Karpas-422 (cell line): ENCODE results near the gene DCP1A. TPM values are rescaled to one million over a fixed set of nuclear protein-coding genes. Genes with fewer than 3 reads are reported as not detected.

ENCODE experiments used
- DNase-seq: peaks from one replicate; pipeline ENCODE4 v3.0.0-alpha.2; 2015
- H2AFZ ChIP-seq: fragments of 200-600 bp; sonication (generic); 2 replicates; pipeline ENCODE4 v1.6.1; 2014; ENCODE audit warnings: antibody characterized with exemption, low read length, mixed read lengths
- H3K27ac ChIP-seq: fragments of 200-600 bp; sonication (generic); 2 replicates; pipeline ENCODE4 v1.5.1; 2014; ENCODE audit warnings: mild to moderate bottlenecking, low read length, moderate library complexity
- H3K27me3 ChIP-seq: fragments of 200-600 bp; sonication (generic); 2 replicates; pipeline ENCODE4 v1.6.1; 2014; ENCODE audit warnings: low read length, mixed read lengths
- H3K36me3 ChIP-seq: fragments of 200-600 bp; sonication (generic); 2 replicates; pipeline ENCODE4 v1.6.1; 2014; ENCODE audit warnings: low read length, mixed read lengths; ENCODE audit not compliant: insufficient read depth
- H3K4me1 ChIP-seq: fragments of 200-600 bp; sonication (generic); 2 replicates; pipeline ENCODE4 v1.6.1; 2014; ENCODE audit warnings: mild to moderate bottlenecking, low read length, mixed read lengths
- H3K4me2 ChIP-seq: fragments of 200-600 bp; sonication (generic); 2 replicates; pipeline ENCODE4 v1.6.1; 2014; ENCODE audit warnings: low read length, low read depth, mild to moderate bottlenecking; ENCODE audit not compliant: poor library complexity, severe bottlenecking
- H3K4me3 ChIP-seq: fragments of 200-600 bp; sonication (generic); 2 replicates; pipeline ENCODE4 v1.5.1; 2014; ENCODE audit warnings: mild to moderate bottlenecking, antibody characterized with exemption, low read length, mixed read lengths
- H3K79me2 ChIP-seq: fragments of 200-600 bp; sonication (generic); 2 replicates; pipeline ENCODE4 v1.6.1; 2014; ENCODE audit warnings: mild to moderate bottlenecking, low read length, mixed read lengths
- H3K9ac ChIP-seq: fragments of 200-600 bp; sonication (generic); 2 replicates; pipeline ENCODE4 v1.6.0; 2014; ENCODE audit warnings: low read length
- H3K9me2 ChIP-seq: fragments of 200-600 bp; sonication (generic), shearing (Covaris generic); replicated peaks from 2 replicates; pipeline ENCODE4 v1.6.0; 2014; ENCODE audit warnings: mild to moderate bottlenecking, low read length, moderate library complexity; ENCODE audit not compliant: insufficient read depth
- H3K9me3 ChIP-seq: fragments of 300-700, 200-600 bp; sonication (generic); 2 replicates; pipeline ENCODE4 v1.6.1; 2014; ENCODE audit warnings: low read length, mixed read lengths
- H4K20me1 ChIP-seq: fragments of 200-600 bp; sonication (generic); 2 replicates; pipeline ENCODE4 v1.6.1; 2014; ENCODE audit warnings: mild to moderate bottlenecking, antibody characterized with exemption, low read length, low read depth; ENCODE audit not compliant: insufficient read depth
- total RNA-seq: library from RNA; depleted of rRNA; stranded (reverse); fragments of >200 nt; shearing (Covaris generic); gene quantifications from 2 replicates; pipeline ENCODE4 v1.2.3, GENCODE V29; 2014; ENCODE audit warnings: low replicate concordance

Gene DCP1A
- total RNA-seq, 1 experiment from 2014 or later: 29.8 TPM

- Histone ChIP-seq H3K9ac (no peak overlapping the region), H3K27me3 (no peaks in the 10 kb centered on the region), H3K4me2 (no peak overlapping the region), H3K4me3 (no peak overlapping the region), H3K9me3 (no peaks in the 10 kb centered on the region), H3K9me2 (no peaks in the 10 kb centered on the region), H3K79me2 (peaks cover 83% of the 10 kb centered on the region), H3K27ac (no peak overlapping the region), H3K4me1 (peaks cover 2% of the 10 kb centered on the region), H2AFZ (no peak overlapping the region), H3K36me3 (peaks cover 26% of the 10 kb centered on the region), H4K20me1 (peaks cover 65% of the 10 kb centered on the region)
- DNase-seq: peak; percentile 36
These were observed 103.1 kb downstream of the DCP1A start for GRCh38 chr3:53244271-53244670.

- Histone ChIP-seq H3K27me3 (no peaks in the 10 kb centered on the region), H3K27ac (no peak overlapping the region), H4K20me1 (peaks cover 64% of the 10 kb centered on the region), H3K79me2 (peaks cover 78% of the 10 kb centered on the region), H3K9me2 (no peaks in the 10 kb centered on the region), H3K4me2 (no peak overlapping the region), H3K4me3 (no peak overlapping the region), H2AFZ (no peak overlapping the region), H3K4me1 (no peaks in the 10 kb centered on the region), H3K9ac (no peak overlapping the region), H3K36me3 (peaks cover 29% of the 10 kb centered on the region), H3K9me3 (no peaks in the 10 kb centered on the region)
- no peak for DNase-seq
These were observed 103.6 kb downstream of the DCP1A start for GRCh38 chr3:53243785-53244184.

- H3K9me2 ChIP-seq: no peaks in the 10 kb centered on the region
- H2AFZ ChIP-seq: no peak overlapping the region
- peaks cover 72% of the 10 kb centered on the region for H3K79me2 ChIP-seq
- peaks cover 59% of the 10 kb centered on the region for H4K20me1 ChIP-seq
- H3K27ac ChIP-seq: no peak overlapping the region
- H3K4me3 ChIP-seq: no peak overlapping the region
- no peaks in the 10 kb centered on the region for H3K9me3 ChIP-seq
- peaks cover 34% of the 10 kb centered on the region for H3K36me3 ChIP-seq
- no peak overlapping the region for H3K4me2 ChIP-seq
- DNase-seq: no peak
- H3K9ac ChIP-seq: no peak overlapping the region
- no peaks in the 10 kb centered on the region for H3K4me1 ChIP-seq
- H3K27me3 ChIP-seq: no peaks in the 10 kb centered on the region
These were observed 104.2 kb downstream of the DCP1A start for GRCh38 chr3:53243165-53243564.

- H3K27ac ChIP-seq: no peak overlapping the region
- DNase-seq: no peak
- H4K20me1 ChIP-seq: peaks cover 54% of the 10 kb centered on the region
- H3K9ac ChIP-seq: no peak overlapping the region
- no peaks in the 10 kb centered on the region for H3K4me1 ChIP-seq
- H3K9me3 ChIP-seq: no peaks in the 10 kb centered on the region
- H3K79me2 ChIP-seq: peaks cover 67% of the 10 kb centered on the region
- H3K4me2 ChIP-seq: no peak overlapping the region
- H3K9me2 ChIP-seq: no peaks in the 10 kb centered on the region
- H3K36me3 ChIP-seq: peaks cover 38% of the 10 kb centered on the region
- no peak overlapping the region for H3K4me3 ChIP-seq
- no peak overlapping the region for H2AFZ ChIP-seq
- H3K27me3 ChIP-seq: no peaks in the 10 kb centered on the region
These were observed 104.7 kb downstream of the DCP1A start for GRCh38 chr3:53242642-53243041.

GRCh38 chr3:53242155-53242554, 105.2 kb downstream of the DCP1A start:
- DNase-seq: no peak
- Histone ChIP-seq H3K9me3 (no peaks in the 10 kb centered on the region), H3K36me3 (peaks cover 38% of the 10 kb centered on the region), H3K9me2 (no peaks in the 10 kb centered on the region), H3K4me1 (no peaks in the 10 kb centered on the region), H3K27ac (no peak overlapping the region), H4K20me1 (peaks cover 52% of the 10 kb centered on the region), H3K79me2 (peaks cover 62% of the 10 kb centered on the region), H3K4me2 (no peak overlapping the region), H2AFZ (no peak overlapping the region), H3K4me3 (no peak overlapping the region), H3K9ac (no peak overlapping the region), H3K27me3 (no peaks in the 10 kb centered on the region)

GRCh38 chr3:53240989-53241972, 106.1 kb downstream of the DCP1A start:
- Histone ChIP-seq H3K9me2 (no peaks in the 10 kb centered on the region), H3K4me3 (no peak overlapping the region), H3K36me3 (peaks cover 44% of the 10 kb centered on the region), H3K4me1 (no peaks in the 10 kb centered on the region), H4K20me1 (peaks cover 56% of the 10 kb centered on the region), H3K9ac (no peak overlapping the region), H3K27ac (no peak overlapping the region), H2AFZ (no peak overlapping the region), H3K9me3 (no peaks in the 10 kb centered on the region), H3K79me2 (peaks cover 53% of the 10 kb centered on the region), H3K27me3 (no peaks in the 10 kb centered on the region), H3K4me2 (no peak overlapping the region)
- DNase-seq: no peak

GRCh38 chr3:53239800-53240199, 107.5 kb downstream of the DCP1A start:
- no peak for DNase-seq
- Histone ChIP-seq H3K4me2 (no peak overlapping the region), H3K36me3 (peaks cover 47% of the 10 kb centered on the region), H3K27me3 (no peaks in the 10 kb centered on the region), H2AFZ (no peak overlapping the region), H3K27ac (no peak overlapping the region), H3K9me3 (no peaks in the 10 kb centered on the region), H4K20me1 (peaks cover 51% of the 10 kb centered on the region), H3K4me1 (no peaks in the 10 kb centered on the region), H3K9me2 (no peaks in the 10 kb centered on the region), H3K4me3 (no peak overlapping the region), H3K9ac (no peak overlapping the region), H3K79me2 (peaks cover 38% of the 10 kb centered on the region)

GRCh38 chr3:53238886-53239285, 108.5 kb downstream of the DCP1A start:
- Histone ChIP-seq H3K9me2 (no peaks in the 10 kb centered on the region), H3K79me2 (peaks cover 29% of the 10 kb centered on the region), H2AFZ (no peak overlapping the region), H3K4me3 (no peak overlapping the region), H3K36me3 (peaks cover 55% of the 10 kb centered on the region), H3K4me2 (no peak overlapping the region), H4K20me1 (peaks cover 42% of the 10 kb centered on the region), H3K9ac (no peak overlapping the region), H3K9me3 (no peaks in the 10 kb centered on the region), H3K27me3 (no peaks in the 10 kb centered on the region), H3K27ac (no peak overlapping the region), H3K4me1 (no peaks in the 10 kb centered on the region)
- no peak for DNase-seq
